Lung (tissue), 12 donors: ENCODE measurements around the gene ELP6. TPM values are rescaled to one million over a fixed set of nuclear protein-coding genes. Genes with fewer than 3 reads are reported as not detected.
A peak's percentile ranks its signal among the peaks of the same experiment; 100 is the strongest.

ENCODE experiments used
- ATAC-seq: fragments of 200-7000 bp; cut with Tn5 transposase; one replicate; pipeline ENCODE4 v1.9.1; 2020; ENCODE audit warnings: moderate number of reproducible peaks; ENCODE audit not compliant: insufficient read depth, low FRiP score
- DNase-seq, 3 donors: peaks; one replicate each; pipeline ENCODE4 v3.0.0-alpha.2; 2013 to 2017
- H3K27ac ChIP-seq, 2 donors: one replicate each; pipeline ENCODE4 v1.5.1; 2013; ENCODE audit warnings: mild to moderate bottlenecking in 2 of 2, moderate library complexity in 2 of 2, control low read depth in 1 of 2, inconsistent platforms in 1 of 2, low read depth in 1 of 2, low read length in 1 of 2
- H3K27me3 ChIP-seq, 3 donors: one replicate each; pipeline ENCODE4 v1.5.1; 2013; ENCODE audit warnings: low read length in 2 of 3; ENCODE audit not compliant: control insufficient read depth in 3 of 3, insufficient read depth in 3 of 3
- H3K36me3 ChIP-seq, 4 donors: one replicate each; pipeline ENCODE4 v1.5.1; 2013; ENCODE audit warnings: low read length in 4 of 4, mild to moderate bottlenecking in 1 of 4, moderate library complexity in 1 of 4; ENCODE audit not compliant: control insufficient read depth in 4 of 4, insufficient read depth in 4 of 4
- H3K4me1 ChIP-seq, 5 donors: one replicate each; pipeline ENCODE4 v1.5.1; 2013; ENCODE audit warnings: low read length in 5 of 5, mild to moderate bottlenecking in 2 of 5, moderate library complexity in 1 of 5; ENCODE audit not compliant: control insufficient read depth in 5 of 5, insufficient read depth in 5 of 5
- H3K4me3 ChIP-seq: one replicate; pipeline ENCODE4 v1.5.1; 2013; ENCODE audit warnings: mild to moderate bottlenecking, control low read depth, moderate library complexity
- H3K9ac ChIP-seq, 2 donors: one replicate each; pipeline ENCODE4 v1.5.1; 2013; ENCODE audit warnings: low read length in 2 of 2, control low read depth in 1 of 2; ENCODE audit not compliant: insufficient read depth in 1 of 2
- H3K9me3 ChIP-seq, 4 donors: one replicate each; pipeline ENCODE4 v1.5.1; 2013; ENCODE audit warnings: low read length in 3 of 4, mild to moderate bottlenecking in 1 of 4, moderate library complexity in 1 of 4; ENCODE audit not compliant: control insufficient read depth in 4 of 4, insufficient read depth in 3 of 4
- CTCF ChIP-seq: IDR thresholded peaks from 2 replicates; pipeline ENCODE4 v1.5.1; 2012; ENCODE audit warnings: mild to moderate bottlenecking; ENCODE audit errors: control extremely low read depth, extremely low read depth
- WGBS, 2 donors: extraction: QIAGEN DNeasy Blood & Tissue Kit; methylation state at CpG; one replicate each; pipeline ENCODE4 v1.1.7; 2013; 5-methylcytosine and 5-hydroxymethylcytosine counted together
- polyA plus RNA-seq, 2 donors: library from polyadenylated mRNA; stranded (reverse); fragments of 200-250 nt; gene quantifications; one replicate each; pipeline ENCODE4 v1.2.1, GENCODE V29; 2013
- total RNA-seq, 2 donors: library from RNA; depleted of rRNA in 1 of 2; stranded (reverse); fragments of >200 nt in 1 of 2; gene quantifications; one replicate each; pipeline ENCODE4 v1.2.1, GENCODE V29; 2014 to 2021
- donor health status: control.
- donor health status: control.
- donor health status: Bipolar disorder and iron deficiency.
- donor health status: healthy.
- donor health status: DM: yes; HTN: yes; CAD: no.

ELP6 gene
- total and polyA plus RNA-seq, 4 donors = 25.4 to 31.3 (median 27.6) TPM

- 96% methylated on average over 2 of the region's 2 CpGs for WGBS, 2 donors
- H3K4me1 ChIP-seq = peaks cover 0 to 10% (median 5%) of the 10 kb centered on the region in 5 donors
- H3K27me3 ChIP-seq = no peaks in the 10 kb centered on the region
- H3K4me3 ChIP-seq = no peak overlapping the region
- no peak overlapping the region for H3K9ac ChIP-seq
- TF ChIP-seq CTCF = no peak
- no peak for DNase-seq
- H3K27ac ChIP-seq = no peak overlapping the region
- H3K36me3 ChIP-seq = no peaks in the 10 kb centered on the region
- H3K9me3 ChIP-seq = no peaks in the 10 kb centered on the region
- no peak for ATAC-seq
These were observed 33.7 kb downstream of the ELP6 start for GRCh38 chr3:47479826-47480160.

GRCh38 chr3:47478022-47478421 is 35.5 kb downstream of the ELP6 start:
- H3K9ac ChIP-seq = no peak overlapping the region
- H3K27ac ChIP-seq = no peak overlapping the region
- H3K9me3 ChIP-seq = no peaks in the 10 kb centered on the region
- no peak for ATAC-seq
- no peak overlapping the region for H3K4me3 ChIP-seq
- H3K36me3 ChIP-seq = no peaks in the 10 kb centered on the region
- H3K27me3 ChIP-seq = no peaks in the 10 kb centered on the region
- DNase-seq = no peak
- no peak for TF ChIP-seq CTCF
- H3K4me1 ChIP-seq = peaks cover 0 to 15% (median 9%) of the 10 kb centered on the region in 5 donors

- Histone ChIP-seq H3K9me3 (no peaks in the 10 kb centered on the region), H3K27me3 (no peaks in the 10 kb centered on the region), H3K27ac (no peak overlapping the region), H3K4me1 (peaks cover 0 to 15% (median 10%) of the 10 kb centered on the region in 5 donors), H3K4me3 (no peak overlapping the region), H3K9ac (no peak overlapping the region), H3K36me3 (no peaks in the 10 kb centered on the region)
- DNase-seq (no peak), ATAC-seq (no peak)
- 86 to 90% methylated on average over 11 of the region's 11 CpGs for WGBS, 2 donors
- TF ChIP-seq CTCF = no peak
These were observed 36.8 kb downstream of the ELP6 start for GRCh38 chr3:47476644-47477199.

GRCh38 chr3:47476330-47476626 is 37.2 kb downstream of the ELP6 start:
- ATAC-seq (no peak), DNase-seq (no peak)
- Histone ChIP-seq H3K9me3 (no peaks in the 10 kb centered on the region), H3K36me3 (no peaks in the 10 kb centered on the region), H3K27me3 (no peaks in the 10 kb centered on the region), H3K9ac (peak overlapping the region in 1 of 2 donors; percentile 74), H3K4me3 (peak overlapping the region; percentile 49), H3K4me1 (peaks cover 0 to 15% (median 10%) of the 10 kb centered on the region in 5 donors), H3K27ac (peak overlapping the region; percentile 65 to 92)
- WGBS, 2 donors = 57 to 67% methylated on average over 5 of the region's 5 CpGs
- no peak for TF ChIP-seq CTCF
